Common myeloid progenitor, CD34-positive (primary cell): ENCODE data around the gene NEDD4L.

Experiments used
- CTCF ChIA-PET: fragments of 350-600 bp; sonication (Branson Sonifier 250); formaldehyde crosslinking; loops from one replicate; lab custom pipeline; 2021; ENCODE audit warnings: antibody characterized with exemption; lab: Charles Lee
- POLR2A ChIA-PET: fragments of 350-600 bp; sonication (Branson Sonifier 250); formaldehyde crosslinking; loops from one replicate; lab custom pipeline; 2021; ENCODE audit warnings: antibody characterized with exemption; lab: Charles Lee
- DNase-seq, 3 donors: peaks; one replicate each; pipeline versions ENCODE4 v3.0.0 to v3.0.0-alpha.2; 2013
- H3K27ac ChIP-seq, 2 experiments: 1 replicate in 1 of 2; 2 replicates in 1 of 2; pipeline ENCODE4 v1.7.0; 2013; ENCODE audit warnings: inconsistent platforms in 2 of 2, low read length in 2 of 2, mild to moderate bottlenecking in 2 of 2, low read depth in 1 of 2, moderate library complexity in 1 of 2; ENCODE audit not compliant: severe bottlenecking in 2 of 2, insufficient read depth in 1 of 2, poor library complexity in 1 of 2
- H3K27me3 ChIP-seq, 5 experiments: replicated peaks in 2 of 5; 1 replicate in 3 of 5; 2 replicates in 2 of 5; pipeline versions ENCODE4 v1.6.1 to v1.7.0; 2013; ENCODE audit warnings: low read length in 4 of 5, mild to moderate bottlenecking in 2 of 5, moderate library complexity in 2 of 5, inconsistent platforms in 1 of 5; ENCODE audit not compliant: insufficient read depth in 5 of 5, control insufficient read depth in 4 of 5
- H3K36me3 ChIP-seq, 4 experiments: 1 replicate in 2 of 4; 2 replicates in 2 of 4; pipeline versions ENCODE4 v1.6.1 to v1.7.0; 2013; ENCODE audit warnings: low read length in 3 of 4, control low read depth in 1 of 4, mild to moderate bottlenecking in 1 of 4; ENCODE audit not compliant: control insufficient read depth in 4 of 4, insufficient read depth in 4 of 4
- H3K4me1 ChIP-seq, 4 experiments: 1 replicate in 3 of 4; 2 replicates in 1 of 4; pipeline versions ENCODE4 v1.6.1 to v1.7.1; 2013; ENCODE audit warnings: low read length in 3 of 4, mild to moderate bottlenecking in 3 of 4, control low read depth in 1 of 4, inconsistent platforms in 1 of 4, moderate library complexity in 1 of 4; ENCODE audit not compliant: control insufficient read depth in 4 of 4, insufficient read depth in 4 of 4; ENCODE audit errors: control extremely low read depth in 1 of 4
- H3K4me3 ChIP-seq, 7 experiments: 1 replicate in 4 of 7; 2 replicates in 3 of 7; pipeline versions ENCODE4 v1.5.1 to v1.7.0; 2013; ENCODE audit warnings: mild to moderate bottlenecking in 7 of 7, low read length in 6 of 7, moderate library complexity in 6 of 7, inconsistent platforms in 2 of 7, low read depth in 2 of 7, control low read depth in 1 of 7; ENCODE audit not compliant: insufficient read depth in 4 of 7, control insufficient read depth in 1 of 7; ENCODE audit errors: extremely low read depth in 1 of 7
- H3K9me3 ChIP-seq, 5 experiments: 1 replicate in 4 of 5; 2 replicates in 1 of 5; pipeline versions ENCODE4 v1.6.1 to v1.7.1; 2013; ENCODE audit warnings: low read length in 4 of 5, mild to moderate bottlenecking in 2 of 5, inconsistent platforms in 1 of 5, low read depth in 1 of 5, moderate library complexity in 1 of 5; ENCODE audit not compliant: control insufficient read depth in 4 of 5, insufficient read depth in 2 of 5; ENCODE audit errors: control extremely low read depth in 1 of 5
- WGBS: methylation state at CpG from one replicate; pipeline ENCODE4 v1.1.5; 2013; ENCODE audit not compliant: insufficient coverage; 5-methylcytosine and 5-hydroxymethylcytosine counted together

The NEDD4L gene

GRCh38 chr18:58361212-58361611 is 317.2 kb downstream of the NEDD4L start:
- Histone ChIP-seq H3K4me1 (peaks cover 0 to 4% (median 0%) of the 10 kb centered on the region in 4 experiments), H3K27me3 (no peaks in the 10 kb centered on the region), H3K36me3 (peaks cover 0 to 8% (median 3%) of the 10 kb centered on the region in 4 experiments), H3K4me3 (no peak overlapping the region), H3K9me3 (no peaks in the 10 kb centered on the region), H3K27ac (no peak overlapping the region)
- POLR2A ChIA-PET = no interaction called here
- CTCF ChIA-PET = no interaction called here
- no peak for DNase-seq
- WGBS = 99% methylated on average over 4 of the region's 5 CpGs

- Histone ChIP-seq H3K9me3 (no peaks in the 10 kb centered on the region), H3K36me3 (peaks cover 0 to 8% (median 3%) of the 10 kb centered on the region in 4 experiments), H3K27me3 (no peaks in the 10 kb centered on the region), H3K4me3 (no peak overlapping the region), H3K27ac (no peak overlapping the region), H3K4me1 (peaks cover 0 to 4% (median 0%) of the 10 kb centered on the region in 4 experiments)
- 45% methylated on average over 3 of the region's 8 CpGs for WGBS
- POLR2A ChIA-PET = no interaction called here
- CTCF ChIA-PET = no interaction called here
- peak; percentile 5 to 60 (median 59) for DNase-seq
These were observed 318.1 kb downstream of the NEDD4L start for GRCh38 chr18:58362027-58362575.

GRCh38 chr18:58362829-58363271 is 318.8 kb downstream of the NEDD4L start:
- Histone ChIP-seq H3K27me3 (no peaks in the 10 kb centered on the region), H3K4me3 (no peak overlapping the region), H3K27ac (no peak overlapping the region), H3K36me3 (peaks cover 0 to 6% (median 2%) of the 10 kb centered on the region in 4 experiments), H3K9me3 (no peaks in the 10 kb centered on the region), H3K4me1 (peaks cover 0 to 4% (median 0%) of the 10 kb centered on the region in 4 experiments)
- WGBS = no CpG with 5 or more reads among the region's 2 CpGs
- no peak for DNase-seq
- ChIA-PET CTCF (no interaction called here), POLR2A (no interaction called here)

- Histone ChIP-seq H3K27ac (no peak overlapping the region), H3K27me3 (no peaks in the 10 kb centered on the region), H3K9me3 (no peaks in the 10 kb centered on the region), H3K4me1 (peaks cover 0 to 4% (median 0%) of the 10 kb centered on the region in 4 experiments), H3K4me3 (no peak overlapping the region), H3K36me3 (peaks cover 0 to 7% (median 3%) of the 10 kb centered on the region in 4 experiments)
- POLR2A ChIA-PET = no interaction called here
- CTCF ChIA-PET = no interaction called here
- DNase-seq = no peak
- no CpG with 5 or more reads among the region's 6 CpGs for whole genome bisulfite sequencing
These were observed 319.9 kb downstream of the NEDD4L start for GRCh38 chr18:58363767-58364540.

- WGBS = 98% methylated on average over 5 of the region's 7 CpGs
- DNase-seq = no peak
These were observed 321.0 kb downstream of the NEDD4L start for GRCh38 chr18:58364876-58365528.

GRCh38 chr18:58367425-58368140 is 323.6 kb downstream of the NEDD4L start:
- Histone ChIP-seq H3K4me1 (no peaks in the 10 kb centered on the region), H3K4me3 (no peak overlapping the region)
- CTCF ChIA-PET = no interaction called here

More at GRCh38 chr18:58364876-58365528, 321.0 kb downstream of the NEDD4L start:
- Histone ChIP-seq H3K4me3 (no peak overlapping the region), H3K27me3 (no peaks in the 10 kb centered on the region), H3K27ac (no peak overlapping the region), H3K36me3 (peaks cover 0 to 7% (median 3%) of the 10 kb centered on the region in 4 experiments), H3K9me3 (no peaks in the 10 kb centered on the region), H3K4me1 (peaks cover 0 to 4% (median 0%) of the 10 kb centered on the region in 4 experiments)
- ChIA-PET POLR2A (no interaction called here), CTCF (no interaction called here)

More at GRCh38 chr18:58367425-58368140, 323.6 kb downstream of the NEDD4L start:
- WGBS = 100% methylated on average over 5 of the region's 9 CpGs
- no peaks in the 10 kb centered on the region for H3K9me3 ChIP-seq
- no peaks in the 10 kb centered on the region for H3K27me3 ChIP-seq
- POLR2A ChIA-PET = no interaction called here
- H3K27ac ChIP-seq = no peak overlapping the region
- no peak for DNase-seq
- peaks cover 0 to 10% (median 4%) of the 10 kb centered on the region in 4 experiments for H3K36me3 ChIP-seq
